IPS-15b (cell line): Measurements from ENCODE around the gene MAGIX.
A peak's percentile ranks its signal among the peaks of the same experiment; 100 is the strongest.

Experiments used
- H3K27me3 ChIP-seq: one replicate; pipeline ENCODE4 v1.6.1; 2013; ENCODE audit warnings: low read length; ENCODE audit not compliant: control insufficient read depth, insufficient read depth
- H3K36me3 ChIP-seq: one replicate; pipeline ENCODE4 v1.6.1; 2013; ENCODE audit warnings: low read length; ENCODE audit not compliant: control insufficient read depth, insufficient read depth
- H3K4me1 ChIP-seq: one replicate; pipeline ENCODE4 v1.6.1; 2013; ENCODE audit warnings: mild to moderate bottlenecking, low read length; ENCODE audit not compliant: control insufficient read depth, insufficient read depth
- H3K4me3 ChIP-seq: one replicate; pipeline ENCODE4 v1.5.1; 2013; ENCODE audit warnings: low read depth, low read length
- H3K9ac ChIP-seq: one replicate; pipeline ENCODE4 v1.6.1; 2013; ENCODE audit warnings: low read depth, mild to moderate bottlenecking, low read length
- H3K9me3 ChIP-seq: one replicate; pipeline ENCODE4 v1.6.1; 2013; ENCODE audit warnings: mild to moderate bottlenecking, low read length; ENCODE audit not compliant: control insufficient read depth, insufficient read depth

Gene MAGIX

GRCh38 chrX:49203536-49203935 lies 41.0 kb downstream of the MAGIX start:
- Histone ChIP-seq H3K4me3 (no peak overlapping the region), H3K27me3 (no peaks in the 10 kb centered on the region), H3K36me3 (no peaks in the 10 kb centered on the region), H3K9me3 (no peaks in the 10 kb centered on the region), H3K4me1 (peaks cover 5% of the 10 kb centered on the region), H3K9ac (no peak overlapping the region)

- no peaks in the 10 kb centered on the region for H3K27me3 ChIP-seq
- peaks cover 5% of the 10 kb centered on the region for H3K4me1 ChIP-seq
- no peak overlapping the region for H3K4me3 ChIP-seq
- H3K9ac ChIP-seq, result no peak overlapping the region
- no peaks in the 10 kb centered on the region for H3K36me3 ChIP-seq
- no peaks in the 10 kb centered on the region for H3K9me3 ChIP-seq
These were observed 41.5 kb downstream of the MAGIX start for GRCh38 chrX:49204017-49204416.

- no peak overlapping the region for H3K9ac ChIP-seq
- no peaks in the 10 kb centered on the region for H3K9me3 ChIP-seq
- no peak overlapping the region for H3K4me3 ChIP-seq
- no peaks in the 10 kb centered on the region for H3K36me3 ChIP-seq
- H3K4me1 ChIP-seq, result peaks cover 5% of the 10 kb centered on the region
- no peaks in the 10 kb centered on the region for H3K27me3 ChIP-seq
These were observed 42.2 kb downstream of the MAGIX start for GRCh38 chrX:49204709-49205108.

GRCh38 chrX:49205443-49205842 lies 42.9 kb downstream of the MAGIX start:
- Histone ChIP-seq H3K27me3 (no peaks in the 10 kb centered on the region), H3K9ac (no peak overlapping the region), H3K4me1 (peaks cover 4% of the 10 kb centered on the region), H3K9me3 (no peaks in the 10 kb centered on the region), H3K4me3 (no peak overlapping the region), H3K36me3 (no peaks in the 10 kb centered on the region)

- Histone ChIP-seq H3K36me3 (no peaks in the 10 kb centered on the region), H3K27me3 (no peaks in the 10 kb centered on the region), H3K4me3 (no peak overlapping the region), H3K4me1 (peaks cover 3% of the 10 kb centered on the region), H3K9ac (no peak overlapping the region), H3K9me3 (no peaks in the 10 kb centered on the region)
These were observed 44.0 kb downstream of the MAGIX start for GRCh38 chrX:49206543-49206942.

- H3K4me1 ChIP-seq, result peaks cover 3% of the 10 kb centered on the region
- no peak overlapping the region for H3K4me3 ChIP-seq
- H3K9ac ChIP-seq, result no peak overlapping the region
- H3K36me3 ChIP-seq, result no peaks in the 10 kb centered on the region
- no peaks in the 10 kb centered on the region for H3K9me3 ChIP-seq
- no peaks in the 10 kb centered on the region for H3K27me3 ChIP-seq
These were observed 45.8 kb downstream of the MAGIX start for GRCh38 chrX:49208399-49208798.

GRCh38 chrX:49209434-49210251 lies 47.1 kb downstream of the MAGIX start:
- Histone ChIP-seq H3K4me1 (peaks cover 3% of the 10 kb centered on the region), H3K36me3 (no peaks in the 10 kb centered on the region), H3K4me3 (peak overlapping the region; percentile 37), H3K9me3 (no peaks in the 10 kb centered on the region), H3K9ac (no peak overlapping the region), H3K27me3 (no peaks in the 10 kb centered on the region)

GRCh38 chrX:49210406-49210805 lies 47.8 kb downstream of the MAGIX start:
- Histone ChIP-seq H3K4me1 (no peaks in the 10 kb centered on the region), H3K27me3 (no peaks in the 10 kb centered on the region), H3K9me3 (no peaks in the 10 kb centered on the region), H3K36me3 (no peaks in the 10 kb centered on the region), H3K4me3 (no peak overlapping the region), H3K9ac (no peak overlapping the region)

- H3K36me3 ChIP-seq, result no peaks in the 10 kb centered on the region
- no peaks in the 10 kb centered on the region for H3K27me3 ChIP-seq
- no peak overlapping the region for H3K9ac ChIP-seq
- H3K4me3 ChIP-seq, result no peak overlapping the region
- no peaks in the 10 kb centered on the region for H3K4me1 ChIP-seq
- H3K9me3 ChIP-seq, result no peaks in the 10 kb centered on the region
These were observed 48.5 kb downstream of the MAGIX start for GRCh38 chrX:49211074-49211473.

- Histone ChIP-seq H3K4me3 (no peak overlapping the region), H3K4me1 (no peaks in the 10 kb centered on the region), H3K9me3 (no peaks in the 10 kb centered on the region), H3K27me3 (no peaks in the 10 kb centered on the region), H3K36me3 (no peaks in the 10 kb centered on the region), H3K9ac (no peak overlapping the region)
These were observed 49.7 kb downstream of the MAGIX start for GRCh38 chrX:49212209-49212608.

- Histone ChIP-seq H3K4me1 (no peaks in the 10 kb centered on the region), H3K4me3 (no peak overlapping the region), H3K9me3 (no peaks in the 10 kb centered on the region), H3K27me3 (no peaks in the 10 kb centered on the region), H3K36me3 (no peaks in the 10 kb centered on the region), H3K9ac (no peak overlapping the region)
These were observed 50.3 kb downstream of the MAGIX start for GRCh38 chrX:49212861-49213260.

GRCh38 chrX:49214416-49214815 lies 51.9 kb downstream of the MAGIX start:
- no peaks in the 10 kb centered on the region for H3K27me3 ChIP-seq
- H3K4me1 ChIP-seq, result no peaks in the 10 kb centered on the region
- no peak overlapping the region for H3K9ac ChIP-seq
- no peak overlapping the region for H3K4me3 ChIP-seq
- H3K36me3 ChIP-seq, result no peaks in the 10 kb centered on the region
- no peaks in the 10 kb centered on the region for H3K9me3 ChIP-seq
